ENCODE measurements around the gene SLC7A14. TPM values are rescaled to one million over a fixed set of nuclear protein-coding genes. Genes with fewer than 3 reads are reported as not detected.

SLC7A14 gene
- total RNA-seq, 1 experiment from 2014 or later = not detected

GRCh38 chr3:170502297-170502696, 83.6 kb downstream of the SLC7A14 start:
- CTCF ChIA-PET = interaction anchor here (0.7 to 1.0 kb wide), 3 partner anchors 30 to 195 kb away, joined by 3 read pairs; no protein-coding TSS in a partner anchor
- no peak for TF ChIP-seq CTCF (IDR thresholded peaks at IDR 0.05; ENCODE audit: unreplicated experiment)
- H3K9me3 Mint-ChIP-seq (ENCODE audit: unreplicated experiment) = no peaks in the 10 kb centered on the region
- no peaks in the 10 kb centered on the region for H3K36me3 Mint-ChIP-seq (ENCODE audit: insufficient read depth, unreplicated experiment)
- H3K4me3 Mint-ChIP-seq (ENCODE audit: unreplicated experiment) = no peak overlapping the region
- DNase-seq (ENCODE audit: unreplicated experiment) = no peak
- H3K27me3 Mint-ChIP-seq (ENCODE audit: insufficient read depth, unreplicated experiment) = no peaks in the 10 kb centered on the region
- POLR2A ChIA-PET = no interaction called here
- no peak overlapping the region for H3K27ac Mint-ChIP-seq (ENCODE audit: low read depth, unreplicated experiment)
- H3K4me1 Mint-ChIP-seq (ENCODE audit: insufficient read depth, unreplicated experiment) = peaks cover 6% of the 10 kb centered on the region
- BruUV-seq (replicated peaks) = no TSS peak
- intact Hi-C loops (cut with micrococcal nuclease) = no loop called here

GRCh38 chr3:170500995-170501394, 84.9 kb downstream of the SLC7A14 start:
- DNase-seq (ENCODE audit: unreplicated experiment) = no peak
- no peak for TF ChIP-seq CTCF (IDR thresholded peaks at IDR 0.05; ENCODE audit: unreplicated experiment)
- Mint-ChIP-seq H3K4me3 (ENCODE audit: unreplicated experiment) (no peak overlapping the region), H3K4me1 (ENCODE audit: insufficient read depth, unreplicated experiment) (peaks cover 6% of the 10 kb centered on the region), H3K27me3 (ENCODE audit: insufficient read depth, unreplicated experiment) (no peaks in the 10 kb centered on the region), H3K27ac (ENCODE audit: low read depth, unreplicated experiment) (no peak overlapping the region), H3K36me3 (ENCODE audit: insufficient read depth, unreplicated experiment) (no peaks in the 10 kb centered on the region), H3K9me3 (ENCODE audit: unreplicated experiment) (no peaks in the 10 kb centered on the region)
- intact Hi-C loops (cut with micrococcal nuclease) = no loop called here
- POLR2A ChIA-PET = interaction anchor here (1.2 kb wide), 1 partner anchor 8 kb away, joined by 4 read pairs; no protein-coding TSS in a partner anchor
- BruUV-seq (replicated peaks) = no TSS peak
- CTCF ChIA-PET = interaction anchor here (0.6 to 9.0 kb wide), 4 partner anchors 86 to 459 kb away, joined by 3 to 85 read pairs (median 23); partner anchors contain the start of gene CLDN11

GRCh38 chr3:170500462-170500861, 85.4 kb downstream of the SLC7A14 start:
- BruUV-seq (replicated peaks) = no TSS peak
- Mint-ChIP-seq H3K9me3 (ENCODE audit: unreplicated experiment) (no peaks in the 10 kb centered on the region), H3K4me1 (ENCODE audit: insufficient read depth, unreplicated experiment) (peaks cover 6% of the 10 kb centered on the region), H3K36me3 (ENCODE audit: insufficient read depth, unreplicated experiment) (no peaks in the 10 kb centered on the region), H3K27ac (ENCODE audit: low read depth, unreplicated experiment) (no peak overlapping the region), H3K27me3 (ENCODE audit: insufficient read depth, unreplicated experiment) (no peaks in the 10 kb centered on the region), H3K4me3 (ENCODE audit: unreplicated experiment) (no peak overlapping the region)
- ChIA-PET POLR2A (interaction anchor here (1.2 kb wide), 1 partner anchor 8 kb away, joined by 4 read pairs; no protein-coding TSS in a partner anchor), CTCF (interaction anchor here (0.6 to 9.0 kb wide), 11 partner anchors 10 to 791 kb away, joined by 3 to 85 read pairs (median 4); partner anchors contain the start of gene CLDN11)
- intact Hi-C loops (cut with micrococcal nuclease) = no loop called here
- no peak for DNase-seq (ENCODE audit: unreplicated experiment)
- no peak for TF ChIP-seq CTCF (IDR thresholded peaks at IDR 0.05; ENCODE audit: unreplicated experiment)

GRCh38 chr3:170499562-170500156, 86.2 kb downstream of the SLC7A14 start:
- peaks cover 6% of the 10 kb centered on the region for H3K4me1 Mint-ChIP-seq (ENCODE audit: insufficient read depth, unreplicated experiment)
- H3K36me3 Mint-ChIP-seq (ENCODE audit: insufficient read depth, unreplicated experiment) = no peaks in the 10 kb centered on the region
- no peak overlapping the region for H3K27ac Mint-ChIP-seq (ENCODE audit: low read depth, unreplicated experiment)
- CTCF ChIA-PET = interaction anchor here (0.6 to 9.0 kb wide), 23 partner anchors 9 to 792 kb away, joined by 3 to 85 read pairs (median 4); partner anchors contain the start of gene CLDN11
- intact Hi-C loops (cut with micrococcal nuclease) = loop anchor here (1.0 kb wide), 2 partner anchors 85 to 312 kb away; no protein-coding TSS in a partner anchor
- POLR2A ChIA-PET = interaction anchor here (0.9 to 1.3 kb wide), 2 partner anchors 192 to 312 kb away, joined by 3 read pairs; no protein-coding TSS in a partner anchor
- peak; percentile 69 for DNase-seq (ENCODE audit: unreplicated experiment)
- H3K9me3 Mint-ChIP-seq (ENCODE audit: unreplicated experiment) = no peaks in the 10 kb centered on the region
- H3K4me3 Mint-ChIP-seq (ENCODE audit: unreplicated experiment) = no peak overlapping the region
- no peaks in the 10 kb centered on the region for H3K27me3 Mint-ChIP-seq (ENCODE audit: insufficient read depth, unreplicated experiment)
- TF ChIP-seq CTCF (IDR thresholded peaks at IDR 0.05; ENCODE audit: unreplicated experiment) = peak; percentile 62
- no TSS peak for BruUV-seq (replicated peaks)
